GM19455 (cell line): ENCODE measurements around the gene ANXA4.
"Not testable (repeated sequence)": the region's sequence is repeated elsewhere in the genome, so short reads cannot be mapped to it uniquely, and the experiment has no call there.

ENCODE experiments used
- ATAC-seq: cut with Tn5 transposase; IDR thresholded peaks from one replicate; pipeline ENCODE4 v1.9.1; 2021; ENCODE audit not compliant: unreplicated experiment

Gene ANXA4

GRCh38 chr2:69753659-69754363, 11.9 kb downstream of the ANXA4 start:
- ATAC-seq: no peak

GRCh38 chr2:69754633-69755032, 12.7 kb downstream of the ANXA4 start:
- ATAC-seq: no peak

DNA sequence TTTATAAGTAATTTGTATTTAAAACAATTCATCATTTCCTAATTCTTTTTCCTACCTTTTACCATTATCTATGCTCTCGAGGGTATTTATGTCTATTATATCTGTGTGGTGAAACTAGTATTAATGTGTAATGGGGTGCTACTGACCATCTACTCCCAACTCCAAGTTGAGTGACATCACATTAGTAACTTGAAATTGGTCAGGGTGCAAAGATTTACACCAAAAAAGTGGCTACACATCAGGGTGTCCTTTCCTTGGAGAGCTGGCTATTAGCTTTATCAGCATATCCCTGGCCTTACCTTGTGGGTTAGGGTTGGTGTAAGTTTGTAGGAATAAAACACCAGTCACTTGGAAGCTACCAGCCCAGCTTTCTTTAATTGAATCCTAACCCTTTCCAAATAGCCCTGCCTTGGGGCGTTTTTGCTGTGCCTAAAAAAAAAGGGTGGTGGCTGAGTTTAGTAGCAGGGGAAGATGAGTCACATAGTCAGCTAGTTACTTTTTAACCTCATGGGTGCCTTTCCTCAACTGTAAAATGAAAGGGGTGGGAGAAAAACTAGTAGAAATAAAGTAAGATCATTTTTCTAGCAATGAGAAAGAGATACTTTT, 14.0 kb downstream of the ANXA4 start:
- no peak for ATAC-seq

DNA sequence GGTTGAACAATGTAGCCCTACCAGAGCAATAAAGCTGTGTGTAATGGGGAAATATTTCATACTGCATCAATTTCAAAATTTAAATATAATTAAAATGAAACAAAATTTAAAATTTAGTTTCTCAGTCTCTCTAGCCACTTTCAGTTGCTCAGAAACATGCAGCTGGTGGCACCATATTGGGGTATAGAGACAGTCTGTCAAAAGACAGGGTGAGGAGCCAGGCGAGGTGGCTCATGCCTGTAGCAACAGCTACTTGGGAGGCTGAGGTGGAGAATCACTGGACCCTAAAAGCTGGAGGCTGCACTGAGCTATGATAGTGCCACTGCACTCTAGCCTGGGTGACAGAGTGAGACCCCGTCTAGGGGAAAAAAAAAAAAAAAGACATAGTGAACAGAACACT, 20.1 kb downstream of the ANXA4 start:
- ATAC-seq: no peak

DNA sequence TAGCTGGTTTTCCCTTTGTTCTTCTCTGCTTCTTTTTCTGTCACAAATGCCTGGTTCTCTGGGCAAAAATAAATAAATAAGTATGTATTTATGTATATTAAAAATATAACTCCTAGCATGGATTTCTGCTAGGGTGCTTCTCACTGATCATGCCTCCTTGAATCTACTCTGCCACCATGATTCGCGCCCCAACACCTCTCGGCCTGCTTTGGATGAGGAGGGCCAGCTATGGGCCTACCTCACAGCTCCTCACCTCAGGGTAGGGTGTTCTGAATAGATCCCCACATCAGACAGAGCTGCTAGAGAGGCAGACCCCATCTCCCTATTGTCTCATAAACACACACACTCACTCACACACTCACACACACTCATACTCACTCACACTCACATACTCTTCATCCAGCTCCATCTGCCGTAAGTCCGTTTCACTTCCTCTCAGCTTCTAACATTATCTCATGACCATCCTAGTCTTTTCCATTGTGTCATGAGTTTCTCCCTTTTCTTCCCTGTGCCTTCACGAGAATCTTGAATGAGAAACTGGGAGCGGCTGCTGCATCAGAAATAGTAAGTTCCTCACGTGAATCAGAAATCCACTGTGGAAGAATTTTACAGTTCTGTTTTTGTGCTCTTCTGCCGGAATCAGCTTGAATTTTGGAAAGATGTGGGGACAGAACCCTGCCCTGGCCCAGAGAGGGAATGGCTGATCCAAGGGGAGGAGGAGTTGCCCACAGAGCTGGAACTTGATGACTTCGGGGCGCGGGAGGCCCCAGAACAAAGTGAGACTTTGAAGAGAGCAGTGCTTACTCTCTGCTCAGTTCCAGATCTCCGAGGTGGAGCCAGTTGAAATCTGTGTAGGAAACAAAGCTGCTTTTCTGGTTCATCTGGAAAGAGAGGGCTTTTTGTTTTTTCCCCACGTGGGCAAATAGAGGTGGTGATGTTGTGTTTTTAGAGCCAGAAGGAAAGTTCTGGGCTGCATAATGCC, 20.9 kb downstream of the ANXA4 start:
- ATAC-seq: no peak

DNA sequence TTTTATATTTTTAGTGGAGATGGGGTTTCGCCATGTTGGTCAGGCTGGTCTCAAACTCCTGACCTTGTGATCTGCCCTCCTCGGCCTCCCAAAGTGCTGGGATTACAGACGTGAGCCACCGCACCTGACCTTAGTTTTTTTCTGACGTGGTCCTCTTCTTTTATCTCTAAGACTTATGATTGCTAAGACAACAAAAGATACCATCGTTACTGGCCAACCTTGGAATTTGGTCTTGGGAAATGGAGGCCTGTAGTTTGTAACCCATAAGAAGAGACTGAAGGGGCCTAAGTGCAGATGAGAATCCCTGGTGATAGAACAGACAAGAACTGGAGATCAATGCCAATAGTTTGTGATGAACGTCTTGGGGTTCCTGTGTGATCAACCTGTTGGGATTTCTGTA, 21.9 kb downstream of the ANXA4 start:
- not testable (repeated sequence) for ATAC-seq

DNA sequence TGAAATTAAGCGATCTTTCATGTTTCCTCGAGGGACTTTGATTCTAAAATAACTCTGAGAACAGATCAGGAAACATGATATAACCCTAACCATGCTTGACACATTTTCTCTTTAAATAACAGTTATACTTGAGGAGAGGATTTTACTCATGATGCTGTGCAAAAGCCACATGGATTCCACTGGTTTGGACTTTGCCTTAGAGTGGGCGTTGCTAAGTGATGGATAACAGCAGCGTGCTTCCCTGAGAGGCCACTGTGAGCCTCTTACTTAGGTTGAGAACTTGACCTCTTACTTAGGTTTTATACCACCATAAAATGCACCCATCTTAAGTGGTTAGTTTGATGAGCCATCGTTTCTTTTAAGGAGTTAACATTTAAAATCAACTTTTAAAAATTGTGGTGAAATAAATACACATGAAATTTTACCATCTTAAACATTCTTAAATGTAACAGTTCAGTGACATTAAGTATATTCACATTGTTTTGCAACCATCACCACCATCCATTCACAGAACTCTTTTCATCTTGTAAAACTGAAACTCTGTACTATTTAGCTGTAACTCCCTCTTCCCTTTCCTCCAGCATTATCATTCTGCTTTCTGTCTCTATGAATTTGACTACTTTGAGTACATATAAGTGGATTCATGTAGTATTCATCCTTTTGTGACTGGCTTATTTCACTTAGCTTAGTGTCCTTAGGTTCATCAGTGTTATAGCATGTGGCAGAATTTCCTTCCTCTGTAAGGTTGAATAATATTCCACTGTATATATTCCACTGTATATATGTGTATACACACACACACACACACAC, 22.6 kb downstream of the ANXA4 start:
- no peak for ATAC-seq

GRCh38 chr2:69765096-69765380, 23.1 kb downstream of the ANXA4 start:
- ATAC-seq: no peak

DNA sequence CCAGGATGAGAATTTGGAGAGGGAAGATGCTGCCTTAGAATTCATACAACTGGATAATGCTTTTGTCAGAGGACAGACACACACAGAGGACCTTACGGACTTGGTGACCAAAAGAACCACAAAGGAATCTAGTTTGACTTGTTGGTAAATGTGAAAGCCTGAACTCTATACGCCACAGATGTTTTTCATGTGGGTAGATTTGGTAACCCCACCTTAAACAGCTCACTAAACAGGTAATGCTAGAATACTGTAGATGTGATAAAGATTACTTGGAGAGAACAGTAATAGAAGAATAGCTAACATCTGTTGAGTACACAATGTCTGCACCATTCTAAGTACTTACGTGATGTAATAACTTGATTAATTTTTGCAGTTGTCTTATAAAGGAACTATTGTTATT, 24.1 kb downstream of the ANXA4 start:
- no peak for ATAC-seq

DNA sequence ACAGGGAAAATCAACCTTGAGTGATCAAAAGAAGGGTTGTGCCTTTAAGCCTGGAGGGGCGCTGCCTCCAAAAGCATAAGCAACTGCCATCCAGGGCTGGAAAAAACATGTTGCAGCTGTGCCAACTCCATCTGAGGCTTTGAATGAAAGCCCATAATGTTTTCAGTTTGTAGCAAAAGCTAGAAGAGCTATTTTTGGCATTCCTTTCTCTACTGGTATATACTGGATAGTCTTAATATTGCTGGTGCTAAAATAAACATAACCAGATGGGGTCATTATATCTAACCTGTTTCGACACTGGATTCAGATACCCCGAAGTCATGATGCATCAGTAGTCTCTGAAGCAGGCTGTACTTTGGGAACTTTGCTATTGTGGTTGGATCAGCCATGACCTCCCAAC, 25.1 kb downstream of the ANXA4 start:
- ATAC-seq: no peak

DNA sequence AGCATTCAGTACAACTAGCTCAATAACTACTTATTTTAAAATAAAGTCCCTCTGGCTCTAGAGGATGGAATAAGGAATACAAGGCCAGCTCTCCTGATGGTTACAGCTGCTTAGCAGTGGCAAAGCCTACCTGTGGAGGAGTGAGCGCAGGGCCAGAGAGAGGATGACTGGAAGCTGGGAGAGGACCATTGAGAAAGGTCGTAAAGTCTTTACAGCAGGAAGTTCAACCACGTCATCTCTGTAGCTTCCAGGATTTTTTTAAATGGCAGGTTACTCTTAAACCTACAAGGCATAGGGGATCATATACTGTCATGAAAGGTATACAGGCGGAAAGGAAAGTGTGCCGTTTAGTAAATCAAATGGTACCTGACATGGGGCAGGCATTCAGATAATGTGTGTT, 26.3 kb downstream of the ANXA4 start:
- no peak for ATAC-seq

- no peak for ATAC-seq
These were observed 26.9 kb downstream of the ANXA4 start for GRCh38 chr2:69768789-69769188.

GRCh38 chr2:69769272-69769671, 27.3 kb downstream of the ANXA4 start:
- no peak for ATAC-seq

DNA sequence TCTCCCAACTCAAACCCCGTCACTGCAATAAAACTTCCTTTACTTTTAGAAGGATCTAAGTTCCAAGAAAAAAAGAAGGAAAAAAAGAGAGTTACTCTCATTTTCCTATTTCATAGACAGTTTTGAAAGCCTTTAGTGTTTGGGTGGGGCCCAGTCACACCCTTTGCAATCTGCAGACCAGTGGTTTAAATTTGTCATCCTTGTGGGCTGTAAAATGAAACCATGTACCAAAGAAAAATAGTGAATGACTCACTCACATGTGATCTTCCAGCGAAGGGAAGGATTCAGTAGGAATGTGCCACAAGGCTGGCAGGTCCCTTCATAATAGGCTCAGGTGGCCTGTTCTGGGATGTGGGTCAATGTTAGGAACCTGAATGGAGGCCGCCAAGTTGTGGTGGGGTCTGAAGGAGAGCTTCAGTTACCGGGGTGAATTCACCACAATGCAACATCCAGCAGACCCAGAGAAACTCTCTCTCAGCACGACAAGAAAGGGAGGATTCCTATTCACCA, 28.3 kb downstream of the ANXA4 start:
- ATAC-seq: no peak

GRCh38 chr2:69770747-69771146, 28.8 kb downstream of the ANXA4 start:
- no peak for ATAC-seq

GRCh38 chr2:69771461-69771860, 29.5 kb downstream of the ANXA4 start:
- ATAC-seq: no peak

GRCh38 chr2:69773206-69773605, 31.3 kb downstream of the ANXA4 start:
- ATAC-seq: no peak

- not testable (repeated sequence) for ATAC-seq
These were observed 32.5 kb downstream of the ANXA4 start for GRCh38 chr2:69774258-69774983.

GRCh38 chr2:69774984-69775982, 33.3 kb downstream of the ANXA4 start:
- ATAC-seq: no peak
